DOHH2 (cell line): ENCODE measurements around the gene CDK1.
A peak's percentile ranks its signal among the peaks of the same experiment; 100 is the strongest.

Experiments
- H3F3A ChIP-seq: fragments of 200-600 bp; sonication (generic), shearing (Covaris generic); 2 replicates; pipeline ENCODE4 v1.6.0; 2016; ENCODE audit warnings: antibody characterized with exemption, mild to moderate bottlenecking; ENCODE audit not compliant: control insufficient read depth, insufficient read depth
- H3K27ac ChIP-seq: fragments of 200-600 bp; sonication (generic); 2 replicates; pipeline ENCODE4 v1.5.1; 2014; ENCODE audit warnings: low read depth, mild to moderate bottlenecking, low read length, moderate library complexity
- H3K27me3 ChIP-seq: fragments of 200-600 bp; sonication (generic); 2 replicates; pipeline ENCODE4 v1.6.1; 2014; ENCODE audit warnings: mild to moderate bottlenecking, low read length, mixed read lengths; ENCODE audit not compliant: control insufficient read depth
- H3K36me3 ChIP-seq: fragments of 200-600 bp; sonication (generic); 2 replicates; pipeline ENCODE4 v1.6.1; 2014; ENCODE audit warnings: mild to moderate bottlenecking, low read length, moderate library complexity, mixed read lengths; ENCODE audit not compliant: control insufficient read depth
- H3K4me1 ChIP-seq: fragments of 200-600 bp; sonication (generic); 2 replicates; pipeline ENCODE4 v1.6.1; 2014; ENCODE audit warnings: mild to moderate bottlenecking, low read length, mixed read lengths; ENCODE audit not compliant: control insufficient read depth
- H3K4me2 ChIP-seq: fragments of 200-600 bp; sonication (generic); 2 replicates; pipeline ENCODE4 v1.6.0; 2014; ENCODE audit warnings: mild to moderate bottlenecking, low read length, moderate library complexity
- H3K4me3 ChIP-seq: fragments of 200-600 bp; sonication (generic); 2 replicates; pipeline ENCODE4 v1.5.1; 2014; ENCODE audit warnings: mild to moderate bottlenecking, low read length, mixed read lengths
- H3K79me2 ChIP-seq: fragments of 200-600 bp; sonication (generic); 2 replicates; pipeline ENCODE4 v1.6.1; 2014; ENCODE audit warnings: mild to moderate bottlenecking, low read length, mixed read lengths; ENCODE audit not compliant: control insufficient read depth
- H3K9me2 ChIP-seq: fragments of 200-600 bp; sonication (generic); replicated peaks from 2 replicates; pipeline ENCODE4 v1.6.1; 2014; ENCODE audit warnings: mild to moderate bottlenecking, low read length, mixed read lengths; ENCODE audit not compliant: control insufficient read depth
- H3K9me3 ChIP-seq: fragments of 200-600 bp; sonication (generic); 2 replicates; pipeline ENCODE4 v1.6.1; 2014; ENCODE audit warnings: antibody characterized with exemption, low read length, mixed read lengths; ENCODE audit not compliant: control insufficient read depth, insufficient read depth
- H4K20me1 ChIP-seq: fragments of 200-600 bp; sonication (generic); 2 replicates; pipeline ENCODE4 v1.6.0; 2014; ENCODE audit warnings: low read depth, mild to moderate bottlenecking, antibody characterized with exemption, low read length, moderate library complexity; ENCODE audit not compliant: control insufficient read depth, insufficient read depth
- EZH2phosphoT487 ChIP-seq: fragments of 200-600 bp; sonication (generic); IDR thresholded peaks from 2 replicates; pipeline ENCODE4 v1.6.1; 2017; ENCODE audit warnings: borderline replicate concordance, mild to moderate bottlenecking, antibody characterized with exemption, low read length, moderate library complexity, mixed read lengths
- TF ChIP-seq, protein P1 (sequence below): fragments of 200-600 bp; sonication (generic); IDR thresholded peaks from one replicate; pipeline ENCODE4 v1.5.1; 2014; ENCODE audit warnings: antibody characterized with exemption, mild to moderate bottlenecking, low read depth, low read length; ENCODE audit not compliant: poor library complexity, severe bottlenecking

Gene CDK1

DNA sequence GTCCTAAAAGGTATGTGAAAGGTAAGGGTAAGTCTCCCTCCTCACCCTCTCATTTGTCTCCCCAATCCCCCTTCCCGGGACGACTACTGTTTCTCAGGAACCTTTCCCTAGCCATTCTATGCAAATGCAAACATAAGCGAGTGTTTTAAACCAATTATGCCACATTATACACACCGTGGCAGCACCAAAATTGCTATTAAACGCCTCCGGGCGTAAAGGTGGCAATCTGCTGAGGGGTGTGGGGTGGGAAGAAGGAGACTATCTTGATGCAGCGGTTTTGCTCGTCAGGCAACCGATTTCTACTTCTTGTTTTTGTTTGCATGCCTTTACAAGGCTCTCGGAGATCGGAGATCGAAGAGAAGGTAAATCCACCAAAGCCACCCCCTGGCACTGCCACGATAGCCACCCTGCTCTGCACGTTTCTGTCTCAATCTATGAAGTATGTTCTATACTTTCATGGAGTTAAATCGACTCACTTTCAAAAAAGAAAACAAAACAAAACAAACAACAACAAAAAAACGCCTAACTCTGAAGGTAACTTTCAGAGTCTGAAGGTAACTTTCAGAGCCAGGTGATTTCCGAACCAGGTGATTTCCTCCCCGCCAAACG is 46.0 kb upstream of the CDK1 start:
- Histone ChIP-seq H3K9me2 (no peaks in the 10 kb centered on the region), H3K36me3 (no peaks in the 10 kb centered on the region), H3F3A (no peaks in the 10 kb centered on the region), H4K20me1 (no peaks in the 10 kb centered on the region), H3K27me3 (peaks cover 73% of the 10 kb centered on the region), H3K4me3 (peak overlapping the region; percentile 42), H3K9me3 (no peaks in the 10 kb centered on the region), H3K79me2 (no peaks in the 10 kb centered on the region), H3K4me1 (peaks cover 14% of the 10 kb centered on the region), H3K27ac (no peak overlapping the region), H3K4me2 (peak overlapping the region; percentile 50)
- TF ChIP-seq EZH2phosphoT487: peak; percentile 53; the same call in 1 of the 2 replicates
- TF ChIP-seq, protein P1, sequence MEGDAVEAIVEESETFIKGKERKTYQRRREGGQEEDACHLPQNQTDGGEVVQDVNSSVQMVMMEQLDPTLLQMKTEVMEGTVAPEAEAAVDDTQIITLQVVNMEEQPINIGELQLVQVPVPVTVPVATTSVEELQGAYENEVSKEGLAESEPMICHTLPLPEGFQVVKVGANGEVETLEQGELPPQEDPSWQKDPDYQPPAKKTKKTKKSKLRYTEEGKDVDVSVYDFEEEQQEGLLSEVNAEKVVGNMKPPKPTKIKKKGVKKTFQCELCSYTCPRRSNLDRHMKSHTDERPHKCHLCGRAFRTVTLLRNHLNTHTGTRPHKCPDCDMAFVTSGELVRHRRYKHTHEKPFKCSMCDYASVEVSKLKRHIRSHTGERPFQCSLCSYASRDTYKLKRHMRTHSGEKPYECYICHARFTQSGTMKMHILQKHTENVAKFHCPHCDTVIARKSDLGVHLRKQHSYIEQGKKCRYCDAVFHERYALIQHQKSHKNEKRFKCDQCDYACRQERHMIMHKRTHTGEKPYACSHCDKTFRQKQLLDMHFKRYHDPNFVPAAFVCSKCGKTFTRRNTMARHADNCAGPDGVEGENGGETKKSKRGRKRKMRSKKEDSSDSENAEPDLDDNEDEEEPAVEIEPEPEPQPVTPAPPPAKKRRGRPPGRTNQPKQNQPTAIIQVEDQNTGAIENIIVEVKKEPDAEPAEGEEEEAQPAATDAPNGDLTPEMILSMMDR: no peak

DNA sequence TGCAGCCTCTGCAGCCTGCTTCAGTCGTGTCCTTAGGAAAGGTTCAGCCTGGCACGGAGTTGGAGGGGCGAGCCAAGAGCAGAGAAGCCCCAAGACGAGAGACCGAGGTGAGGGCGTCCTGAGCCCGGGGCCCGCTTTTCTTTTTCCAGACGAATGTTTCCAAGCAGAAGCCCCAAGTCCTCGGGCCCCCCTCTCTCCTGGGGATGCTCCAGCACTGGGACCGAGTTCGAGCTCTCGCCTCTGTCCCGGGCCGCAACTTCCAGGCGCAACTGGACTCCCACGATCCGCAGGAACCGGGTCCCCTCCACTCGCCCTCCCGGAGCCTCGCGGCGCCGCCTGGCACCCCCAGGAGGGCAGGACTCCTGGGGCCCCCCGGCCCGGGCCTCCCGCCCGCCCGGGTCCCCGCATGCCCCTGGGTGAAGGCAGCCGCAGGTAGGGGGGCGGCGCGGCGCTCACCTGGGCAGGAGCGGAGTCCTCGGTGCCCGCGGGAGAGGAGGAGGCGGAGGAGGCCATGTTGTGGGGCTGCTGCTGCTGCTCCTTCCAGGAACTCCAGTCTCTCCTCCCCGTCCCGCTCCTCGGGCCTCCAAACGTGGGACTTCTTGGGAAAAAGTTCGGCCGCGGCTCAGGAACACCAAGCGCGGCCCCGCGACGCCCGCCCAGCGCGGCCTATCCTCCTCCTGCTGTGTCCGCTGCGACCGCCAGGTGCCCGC is 45.3 kb upstream of the CDK1 start:
- H3K4me2 ChIP-seq: peak overlapping the region; percentile 50
- H4K20me1 ChIP-seq: no peaks in the 10 kb centered on the region
- no peaks in the 10 kb centered on the region for H3K36me3 ChIP-seq
- TF ChIP-seq EZH2phosphoT487: no peak
- TF ChIP-seq, protein P1: no peak
- H3K9me3 ChIP-seq: no peaks in the 10 kb centered on the region
- peak overlapping the region; percentile 42 for H3K4me3 ChIP-seq
- no peaks in the 10 kb centered on the region for H3K9me2 ChIP-seq
- H3K27me3 ChIP-seq: peaks cover 70% of the 10 kb centered on the region
- no peaks in the 10 kb centered on the region for H3F3A ChIP-seq
- peaks cover 14% of the 10 kb centered on the region for H3K4me1 ChIP-seq
- no peaks in the 10 kb centered on the region for H3K79me2 ChIP-seq
- H3K27ac ChIP-seq: no peak overlapping the region

DNA sequence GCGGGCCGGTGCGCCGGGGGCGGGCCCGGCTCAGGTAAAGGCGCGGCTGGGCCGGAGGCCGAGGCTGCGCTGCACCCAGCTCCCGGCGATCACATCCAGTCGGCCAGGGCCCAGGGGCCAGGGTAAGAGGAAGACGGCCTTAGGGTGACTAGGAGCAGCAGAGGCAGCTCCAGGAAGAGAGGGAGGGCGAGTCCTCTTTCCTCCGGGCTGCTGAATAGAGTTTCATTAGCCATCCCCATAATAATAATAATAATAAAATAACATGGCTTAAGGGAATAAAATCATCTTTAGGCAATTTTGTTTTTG is 44.8 kb upstream of the CDK1 start:
- Histone ChIP-seq H3K4me1 (peaks cover 14% of the 10 kb centered on the region), H3K36me3 (no peaks in the 10 kb centered on the region), H3K79me2 (no peaks in the 10 kb centered on the region), H3F3A (no peaks in the 10 kb centered on the region), H3K4me3 (peak overlapping the region; percentile 42), H4K20me1 (no peaks in the 10 kb centered on the region), H3K9me2 (no peaks in the 10 kb centered on the region), H3K9me3 (no peaks in the 10 kb centered on the region), H3K27ac (no peak overlapping the region), H3K4me2 (peak overlapping the region; percentile 50), H3K27me3 (peaks cover 68% of the 10 kb centered on the region)
- TF ChIP-seq EZH2phosphoT487: no peak
- TF ChIP-seq, protein P1: no peak
